Breast epithelium (tissue), 4 donors: Measurements from ENCODE around the gene ESPNL. TPM values are rescaled to one million over a fixed set of nuclear protein-coding genes. Genes with fewer than 3 reads are reported as not detected.

Source experiments
- DNase-seq, 2 donors: peaks; one replicate each; pipeline ENCODE4 v3.0.0-alpha.2; 2019; ENCODE audit warnings: low spot score in 2 of 2
- H3K27ac ChIP-seq, 2 donors: fragments of 200-600 bp; sonication (generic) in 1 of 2; one replicate each; pipeline ENCODE4 v1.5.1; 2016 to 2019; ENCODE audit warnings: mild to moderate bottlenecking in 1 of 2
- H3K27me3 ChIP-seq, 2 donors: fragments of 200-600 bp; sonication (generic) in 1 of 2; one replicate each; pipeline versions ENCODE4 v1.5.1 to v1.6.0; 2017 to 2019; ENCODE audit warnings: control low read depth in 1 of 2, mild to moderate bottlenecking in 1 of 2
- H3K36me3 ChIP-seq: fragments of 200-600 bp; one replicate; pipeline ENCODE4 v1.5.1; 2019
- H3K4me1 ChIP-seq, 2 donors: fragments of 200-600 bp; sonication (generic); one replicate each; pipeline ENCODE4 v1.5.1; 2016 to 2019; ENCODE audit warnings: control low read depth in 1 of 2
- H3K4me3 ChIP-seq, 3 donors: fragments of 200-600 bp; sonication (generic); 1 replicate in 2 of 3; 2 replicates in 1 of 3; pipeline ENCODE4 v1.5.1; 2016 to 2019; ENCODE audit warnings: mild to moderate bottlenecking in 3 of 3, moderate library complexity in 2 of 3
- H3K9me3 ChIP-seq, 2 donors: fragments of 200-600 bp; sonication (generic) in 1 of 2; one replicate each; pipeline ENCODE4 v1.5.1; 2016 to 2019; ENCODE audit warnings: control low read depth in 1 of 2
- POLR2A ChIP-seq: fragments of 450-650 bp; IDR thresholded peaks from one replicate; pipeline ENCODE4 v1.6.1; 2016; ENCODE audit warnings: antibody characterized with exemption, mild to moderate bottlenecking, moderate library complexity
- POLR2AphosphoS5 ChIP-seq, 3 donors: sonication (generic); formaldehyde crosslinking; IDR thresholded peaks; one replicate each; pipeline ENCODE4 v1.6.1; 2017; ENCODE audit warnings: antibody characterized with exemption in 3 of 3
- intact Hi-C: fragments of 100-400 bp; cut with DNase I; formaldehyde crosslinking; loops from one replicate; pipeline ENCODE4 v1.15.1; 2023; ENCODE audit warnings: low total_unique reads
- total RNA-seq, 3 donors: library from RNA; depleted of rRNA; stranded (reverse); fragments of >200 nt; gene quantifications; one replicate each; pipeline ENCODE4 v1.1.0, GENCODE V29; 2016
- TF ChIP-seq, protein P1 (sequence below), 3 donors: fragments of 450-650 bp; IDR thresholded peaks; one replicate each; pipeline ENCODE4 v1.5.1; 2016 to 2017; ENCODE audit warnings: antibody characterized with exemption in 3 of 3, mild to moderate bottlenecking in 3 of 3, moderate library complexity in 3 of 3

Gene ESPNL
- total RNA-seq, 3 donors from 2014 or later, result 0.15 to 1.3 (median 0.64) TPM

DNA sequence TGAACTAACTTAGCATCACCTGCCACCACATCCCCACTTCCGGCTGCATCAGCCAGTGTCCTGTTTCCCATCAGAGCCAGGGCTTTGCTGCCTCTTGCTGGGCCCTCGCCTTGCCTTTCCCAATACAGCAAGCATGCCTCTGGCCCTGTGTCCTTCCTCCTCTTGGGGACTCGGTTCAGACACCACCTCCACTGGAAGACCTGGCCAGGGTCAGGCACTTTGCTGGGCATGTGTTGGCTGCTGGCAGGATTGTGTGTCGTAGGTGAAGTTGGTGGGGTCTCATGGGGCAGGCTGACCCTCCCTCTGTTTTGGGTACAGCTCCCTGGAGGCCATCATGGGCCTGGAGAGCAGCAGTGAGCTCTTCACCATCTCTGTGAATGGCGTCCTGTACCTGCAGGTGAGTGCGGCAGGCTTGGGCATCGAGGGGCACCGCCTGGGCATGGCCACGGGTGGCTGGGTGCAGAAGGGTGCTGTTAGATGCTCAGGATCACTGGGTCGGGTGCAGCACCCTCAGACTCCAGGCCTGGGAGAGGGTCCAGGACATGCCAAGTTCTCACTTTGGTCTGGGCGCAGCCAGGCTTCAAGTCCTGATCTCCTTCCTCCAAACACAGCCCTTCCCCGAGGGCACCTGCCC is 65.3 kb downstream of the ESPNL start:
- Histone ChIP-seq H3K4me3 (no peak overlapping the region), H3K27ac (no peak overlapping the region), H3K36me3 (no peaks in the 10 kb centered on the region), H3K4me1 (no peaks in the 10 kb centered on the region), H3K9me3 (no peaks in the 10 kb centered on the region), H3K27me3 (peaks cover 0 to 16% of the 10 kb centered on the region in 2 donors)
- TF ChIP-seq POLR2AphosphoS5 (IDR thresholded peaks at IDR 0.05), result no peak
- TF ChIP-seq POLR2A, result no peak
- TF ChIP-seq, protein P1, sequence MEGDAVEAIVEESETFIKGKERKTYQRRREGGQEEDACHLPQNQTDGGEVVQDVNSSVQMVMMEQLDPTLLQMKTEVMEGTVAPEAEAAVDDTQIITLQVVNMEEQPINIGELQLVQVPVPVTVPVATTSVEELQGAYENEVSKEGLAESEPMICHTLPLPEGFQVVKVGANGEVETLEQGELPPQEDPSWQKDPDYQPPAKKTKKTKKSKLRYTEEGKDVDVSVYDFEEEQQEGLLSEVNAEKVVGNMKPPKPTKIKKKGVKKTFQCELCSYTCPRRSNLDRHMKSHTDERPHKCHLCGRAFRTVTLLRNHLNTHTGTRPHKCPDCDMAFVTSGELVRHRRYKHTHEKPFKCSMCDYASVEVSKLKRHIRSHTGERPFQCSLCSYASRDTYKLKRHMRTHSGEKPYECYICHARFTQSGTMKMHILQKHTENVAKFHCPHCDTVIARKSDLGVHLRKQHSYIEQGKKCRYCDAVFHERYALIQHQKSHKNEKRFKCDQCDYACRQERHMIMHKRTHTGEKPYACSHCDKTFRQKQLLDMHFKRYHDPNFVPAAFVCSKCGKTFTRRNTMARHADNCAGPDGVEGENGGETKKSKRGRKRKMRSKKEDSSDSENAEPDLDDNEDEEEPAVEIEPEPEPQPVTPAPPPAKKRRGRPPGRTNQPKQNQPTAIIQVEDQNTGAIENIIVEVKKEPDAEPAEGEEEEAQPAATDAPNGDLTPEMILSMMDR (IDR thresholded peaks at IDR 0.05), result no peak
- intact Hi-C loops, result no loop called here
- no peak for DNase-seq

DNA sequence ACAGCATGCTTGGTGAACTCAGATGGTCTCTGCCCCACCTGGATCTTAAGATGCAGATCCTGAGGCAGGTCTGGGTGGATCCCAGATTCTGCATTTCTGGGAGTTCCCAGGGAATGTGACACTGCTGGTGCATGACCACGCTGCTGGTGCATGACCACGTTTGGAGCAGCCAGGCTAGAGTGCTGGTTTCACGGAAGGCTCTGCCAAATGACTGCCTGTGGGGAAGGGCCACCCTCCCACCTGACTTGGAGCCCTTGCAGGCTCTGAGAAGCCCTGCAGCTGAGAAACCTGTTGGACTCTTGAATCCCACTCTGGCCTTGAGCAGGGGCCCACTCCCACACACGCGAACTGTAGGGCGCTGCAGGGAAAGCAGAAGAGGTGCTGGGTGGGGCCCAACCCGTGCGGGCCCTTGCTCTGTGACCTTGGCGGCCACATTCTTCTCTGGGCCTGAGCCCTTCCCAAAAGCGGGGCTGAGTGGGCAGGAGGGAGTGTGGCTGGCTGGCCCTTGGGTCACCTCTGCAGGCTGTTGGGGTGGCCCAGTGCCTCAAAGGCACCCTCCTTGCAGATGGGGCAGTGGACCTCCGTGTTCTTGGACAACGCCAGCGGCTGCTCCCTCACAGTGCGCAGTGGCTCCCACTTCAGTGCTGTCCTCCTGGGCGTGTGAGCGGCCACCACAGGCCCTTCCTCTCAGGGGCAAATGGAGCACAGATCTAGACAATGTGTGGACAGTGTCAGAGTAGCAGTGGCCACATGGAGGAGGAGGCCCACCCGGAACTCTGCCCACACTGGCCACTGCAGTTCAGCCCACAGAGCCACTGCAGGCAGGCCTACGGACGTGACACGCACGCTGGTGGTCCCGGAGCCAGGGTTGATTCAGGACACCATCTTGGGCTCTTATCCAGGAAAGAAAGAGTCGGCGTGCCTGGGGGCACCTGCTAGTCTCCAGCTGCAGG is 66.5 kb downstream of the ESPNL start:
- Histone ChIP-seq H3K36me3 (no peaks in the 10 kb centered on the region), H3K4me1 (no peaks in the 10 kb centered on the region), H3K27me3 (peaks cover 0 to 16% of the 10 kb centered on the region in 2 donors), H3K27ac (no peak overlapping the region), H3K4me3 (no peak overlapping the region), H3K9me3 (no peaks in the 10 kb centered on the region)
- DNase-seq, result no peak
- TF ChIP-seq POLR2A (no peak), POLR2AphosphoS5 (IDR thresholded peaks at IDR 0.05) (no peak)
- TF ChIP-seq, protein P1 (IDR thresholded peaks at IDR 0.05), result no peak
- intact Hi-C loops, result no loop called here

DNA sequence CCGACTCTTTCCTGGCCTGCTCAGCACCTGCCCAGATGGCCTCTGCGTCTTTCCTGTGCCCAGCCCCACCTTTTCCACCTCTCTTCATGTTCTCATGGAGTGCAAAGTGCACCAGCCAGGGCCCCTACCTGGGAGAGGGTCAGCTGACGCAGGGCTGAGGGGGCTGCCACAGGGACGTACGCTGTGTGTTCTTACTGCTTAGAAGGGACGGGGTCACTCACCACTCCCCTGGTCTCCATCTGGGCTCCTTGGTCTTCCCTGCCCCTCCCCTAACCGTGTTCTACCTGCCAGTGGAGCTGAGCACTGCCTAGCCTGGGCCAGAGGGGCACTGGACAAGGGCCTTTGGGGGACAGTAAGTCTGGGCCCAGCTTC is 67.2 kb downstream of the ESPNL start:
- Histone ChIP-seq H3K27ac (no peak overlapping the region), H3K9me3 (no peaks in the 10 kb centered on the region), H3K27me3 (peaks cover 0 to 16% of the 10 kb centered on the region in 2 donors), H3K36me3 (no peaks in the 10 kb centered on the region), H3K4me3 (no peak overlapping the region), H3K4me1 (no peaks in the 10 kb centered on the region)
- DNase-seq, result no peak
- TF ChIP-seq, protein P1 (IDR thresholded peaks at IDR 0.05), result no peak
- TF ChIP-seq POLR2AphosphoS5 (IDR thresholded peaks at IDR 0.05) (no peak), POLR2A (no peak)
- intact Hi-C loops, result no loop called here

DNA sequence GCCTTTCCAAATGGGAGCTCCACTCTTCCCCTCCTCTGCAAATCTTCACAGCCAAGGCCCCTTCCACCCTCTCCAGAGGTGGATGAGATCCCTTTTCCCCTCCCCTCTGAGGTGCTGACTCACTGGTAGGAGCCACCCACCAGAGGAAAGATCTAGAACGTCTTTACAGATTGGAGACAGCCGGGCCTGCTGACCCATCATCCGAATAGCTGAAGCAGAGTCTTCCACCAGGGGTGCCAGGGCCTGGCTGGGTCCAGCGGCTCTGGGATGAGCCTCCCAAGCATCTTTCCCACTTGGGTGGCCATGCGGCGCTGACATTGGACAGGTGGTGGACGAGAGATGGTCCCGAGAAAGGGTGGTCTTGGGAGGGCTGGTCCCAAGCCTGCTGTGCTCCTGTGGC is 67.6 kb downstream of the ESPNL start:
- TF ChIP-seq POLR2AphosphoS5 (IDR thresholded peaks at IDR 0.05) (no peak), POLR2A (no peak)
- TF ChIP-seq, protein P1 (IDR thresholded peaks at IDR 0.05), result no peak
- no peaks in the 10 kb centered on the region for H3K36me3 ChIP-seq
- H3K9me3 ChIP-seq, result no peaks in the 10 kb centered on the region
- no peak overlapping the region for H3K4me3 ChIP-seq
- no peak for DNase-seq
- no peaks in the 10 kb centered on the region for H3K4me1 ChIP-seq
- peak overlapping the region in 1 of 2 donors; percentile 8 for H3K27ac ChIP-seq
- intact Hi-C loops, result no loop called here
- peaks cover 0 to 16% of the 10 kb centered on the region in 2 donors for H3K27me3 ChIP-seq
